Right atrium auricular region (tissue), 2 donors: ENCODE results near the gene ESX1. TPM values are rescaled to one million over a fixed set of nuclear protein-coding genes. Genes with fewer than 3 reads are reported as not detected.
"Not testable (repeated sequence)": the region's sequence is repeated elsewhere in the genome, so short reads cannot be mapped to it uniquely, and the experiment has no call there.

Experiments used
- DNase-seq: peaks from one replicate; pipeline ENCODE4 v3.0.0-alpha.2; 2019; ENCODE audit warnings: low spot score
- H3K27ac ChIP-seq, 2 donors: fragments of 200-600 bp; sonication (generic); 1 replicate in 1 of 2; 2 replicates in 1 of 2; pipeline ENCODE4 v1.5.1; 2016 to 2019
- H3K27me3 ChIP-seq, 2 donors: fragments of 200-600 bp; sonication (generic); one replicate each; pipeline versions ENCODE4 v1.5.1 to v1.6.0; 2017 to 2019
- H3K36me3 ChIP-seq: fragments of 200-600 bp; sonication (generic); one replicate; pipeline ENCODE4 v1.5.1; 2016
- H3K4me1 ChIP-seq, 2 donors: fragments of 200-600 bp; sonication (generic); one replicate each; pipeline versions ENCODE4 v1.5.1 to v1.6.0; 2017 to 2019
- H3K4me3 ChIP-seq, 2 donors: fragments of 200-600 bp; sonication (generic); 1 replicate in 1 of 2; 2 replicates in 1 of 2; pipeline ENCODE4 v1.5.1; 2017 to 2019; ENCODE audit warnings: mild to moderate bottlenecking in 1 of 2, moderate library complexity in 1 of 2
- H3K9me3 ChIP-seq, 2 donors: fragments of 200-600 bp; sonication (generic); one replicate each; pipeline ENCODE4 v1.5.1; 2019
- CTCF ChIP-seq, 2 donors: fragments of 200-600 bp; sonication (generic); IDR thresholded peaks; one replicate each; pipeline ENCODE4 v1.5.1; 2019; ENCODE audit warnings: antibody characterized with exemption in 2 of 2
- total RNA-seq, 2 donors: library from RNA; depleted of rRNA; stranded (reverse); fragments of >200 nt; gene quantifications; one replicate each; pipeline ENCODE4 v1.1.0, GENCODE V29; 2016

The ESX1 gene
- total RNA-seq, 2 donors from 2014 or later: not detected

DNA sequence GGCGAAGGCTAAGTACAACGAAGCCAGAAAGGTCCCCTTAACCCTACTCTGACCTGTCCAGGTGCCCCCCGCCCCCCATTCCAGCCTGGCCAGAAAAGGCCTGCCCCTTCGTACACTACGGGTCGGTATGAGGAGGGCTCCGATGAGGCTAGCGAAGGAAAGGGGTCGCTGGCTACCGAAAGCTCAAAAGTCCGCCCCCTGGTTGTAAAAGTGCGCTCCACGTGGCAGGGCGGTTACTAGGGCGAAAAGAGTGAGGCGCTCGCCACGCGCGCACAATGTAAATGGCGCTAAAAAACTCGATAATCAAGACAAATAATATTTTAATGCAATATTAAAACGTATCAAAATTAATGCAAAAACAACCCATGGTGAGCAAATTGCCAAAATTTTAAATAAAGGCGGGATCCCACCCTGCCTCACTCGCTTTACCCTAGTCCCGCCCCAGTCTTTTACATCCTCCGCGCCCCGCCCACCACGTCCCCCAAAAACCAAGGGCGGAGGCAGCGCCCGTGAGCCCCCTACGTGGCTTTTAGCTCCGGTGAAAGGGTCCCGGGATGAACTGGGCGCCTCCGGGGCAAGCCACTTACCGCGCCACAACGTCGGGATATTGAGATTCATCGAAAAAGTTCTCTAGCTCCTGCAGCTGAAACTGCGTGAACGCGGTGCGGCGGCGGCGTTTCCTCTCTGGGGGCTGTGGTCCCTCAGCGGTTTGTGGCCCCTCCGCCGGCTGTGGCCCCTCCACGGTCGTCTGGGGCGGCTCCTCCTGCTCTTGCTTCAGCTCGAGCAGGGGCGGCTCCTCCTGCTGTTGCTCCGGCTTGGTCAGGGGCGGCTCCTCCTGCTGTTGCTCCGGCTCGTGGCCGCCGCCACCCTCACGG is 929 bp downstream of the ESX1 start:
- Histone ChIP-seq H3K27me3 (peaks cover 0 to 5% of the 10 kb centered on the region in 2 donors), H3K4me3 (no peak overlapping the region), H3K9me3 (no peaks in the 10 kb centered on the region), H3K4me1 (peaks cover 0 to 16% of the 10 kb centered on the region in 2 donors), H3K27ac (no peak overlapping the region), H3K36me3 (no peaks in the 10 kb centered on the region)
- no peak for TF ChIP-seq CTCF (IDR thresholded peaks at IDR 0.05)
- DNase-seq: no peak

- DNase-seq: no peak
- no peak for TF ChIP-seq CTCF (IDR thresholded peaks at IDR 0.05)
- H3K4me1 ChIP-seq: peaks cover 0 to 16% of the 10 kb centered on the region in 2 donors
- H3K4me3 ChIP-seq: no peak overlapping the region
- H3K27ac ChIP-seq: no peak overlapping the region
- no peaks in the 10 kb centered on the region for H3K36me3 ChIP-seq
- no peaks in the 10 kb centered on the region for H3K9me3 ChIP-seq
- no peaks in the 10 kb centered on the region for H3K27me3 ChIP-seq
These were observed 4.3 kb downstream of the ESX1 start for GRCh38 chrX:104250470-104250869.

DNA sequence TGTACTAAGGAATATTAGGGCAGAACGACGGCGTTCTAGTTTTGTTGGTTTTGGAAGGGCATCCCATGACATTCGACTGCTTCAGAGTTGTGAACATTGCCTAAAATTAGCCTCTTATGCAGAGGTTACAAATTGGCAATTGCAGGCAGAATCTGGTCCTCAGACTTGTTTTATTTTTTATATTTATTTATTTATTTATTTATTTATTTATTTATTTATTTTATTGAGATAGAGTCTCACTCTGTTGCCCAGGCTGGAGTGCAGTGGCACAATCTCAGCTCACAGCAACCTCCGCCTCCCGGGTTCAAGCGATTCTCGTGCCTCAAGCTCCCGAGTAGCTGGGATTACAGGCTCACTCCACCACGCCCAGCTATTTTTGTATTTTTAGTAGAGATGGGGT is 24.7 kb downstream of the ESX1 start:
- H3K27ac ChIP-seq, H3K27me3 ChIP-seq, H3K36me3 ChIP-seq, H3K4me1 ChIP-seq, DNase-seq, H3K4me3 ChIP-seq, H3K9me3 ChIP-seq: not testable (repeated sequence)

DNA sequence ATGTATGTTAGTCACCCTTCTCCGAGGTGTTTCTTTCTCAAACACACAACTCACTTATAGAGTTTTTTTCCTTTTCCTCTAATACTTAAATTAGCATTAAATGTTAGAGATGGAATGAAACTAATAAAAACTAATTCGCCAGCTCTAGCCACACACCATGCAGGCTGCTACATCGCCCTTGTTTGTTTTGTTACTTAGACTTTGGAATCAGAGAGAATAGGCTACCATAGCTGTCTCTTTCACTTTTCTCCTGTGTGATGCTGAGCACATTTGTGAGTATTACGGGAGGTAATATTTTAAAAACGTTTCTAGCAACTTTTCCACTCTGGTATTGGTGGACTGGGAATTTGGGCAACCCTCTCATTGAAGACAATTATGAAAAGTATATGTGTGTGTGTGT is 43.5 kb downstream of the ESX1 start:
- no peak for TF ChIP-seq CTCF (IDR thresholded peaks at IDR 0.05)
- H3K36me3 ChIP-seq: no peaks in the 10 kb centered on the region
- H3K27me3 ChIP-seq: no peaks in the 10 kb centered on the region
- H3K27ac ChIP-seq: no peak overlapping the region
- no peak overlapping the region for H3K4me3 ChIP-seq
- DNase-seq: no peak
- H3K4me1 ChIP-seq: no peaks in the 10 kb centered on the region
- H3K9me3 ChIP-seq: no peaks in the 10 kb centered on the region

- no peaks in the 10 kb centered on the region for H3K27me3 ChIP-seq
- H3K4me1 ChIP-seq: no peaks in the 10 kb centered on the region
- no peak overlapping the region for H3K4me3 ChIP-seq
- no peaks in the 10 kb centered on the region for H3K9me3 ChIP-seq
- no peak overlapping the region for H3K27ac ChIP-seq
- TF ChIP-seq CTCF (IDR thresholded peaks at IDR 0.05): no peak
- no peaks in the 10 kb centered on the region for H3K36me3 ChIP-seq
- DNase-seq: no peak
These were observed 49.2 kb downstream of the ESX1 start for GRCh38 chrX:104205548-104205947.

Other genes starting within 250 kb of the ESX1 start
- gene H2BW1, start 241.2 kb downstream of the ESX1 start, total RNA-seq: not detected
- gene H2BW2, start 215.0 kb downstream of the ESX1 start, total RNA-seq: not detected
- under 1 TPM; 0.30 to 0.47 TPM for gene TMSB15C, start 178.7 kb downstream of the ESX1 start, total RNA-seq
- under 1 TPM in 1 of 2 donors, not detected in 1; 0.43 TPM for gene ZCCHC18, start 142.4 kb downstream of the ESX1 start, total RNA-seq
- gene SLC25A53, start 97.9 kb downstream of the ESX1 start, total RNA-seq: 10 to 100 TPM; 10.7 to 13.5 TPM
- 10 to 100 TPM; 12.2 to 14.4 TPM for gene FAM199X, start 88.5 kb downstream of the ESX1 start, total RNA-seq